PFSK-1 (cell line): ENCODE results near the gene TUBB.

Experiments
- FOXP2 ChIP-seq: optimal IDR thresholded peaks from 2 replicates; pipeline ENCODE3; 2011; ENCODE audit warnings: borderline replicate concordance, control low read depth, inconsistent platforms; ENCODE audit not compliant: insufficient read depth; ENCODE audit errors: extremely low read length, extremely low read depth
- POLR2AphosphoS5 ChIP-seq: IDR thresholded peaks from 2 replicates; pipeline ENCODE4 v1.6.1; 2012; ENCODE audit warnings: low read depth, mild to moderate bottlenecking, control low read depth, low read length, moderate library complexity
- SIN3A ChIP-seq: IDR thresholded peaks from 2 replicates; pipeline ENCODE4 v1.6.1; 2012; ENCODE audit warnings: mild to moderate bottlenecking, low read length, moderate library complexity, borderline replicate concordance; ENCODE audit not compliant: insufficient read depth
- TAF1 ChIP-seq: IDR thresholded peaks from 2 replicates; pipeline ENCODE4 v1.6.1; 2012; ENCODE audit warnings: low read length, control low read depth, borderline replicate concordance; ENCODE audit not compliant: insufficient read depth
- TF ChIP-seq, protein P1 (sequence below), 2 experiments: IDR thresholded peaks; 2 replicates each; pipeline versions ENCODE4 v1.6.1 to v1.8.0; 2011 to 2012; ENCODE audit warnings: low read depth in 2 of 2, low read length in 2 of 2, control low read depth in 1 of 2, inconsistent platforms in 1 of 2, mild to moderate bottlenecking in 1 of 2, moderate library complexity in 1 of 2; ENCODE audit not compliant: insufficient read depth in 1 of 2

DNA sequence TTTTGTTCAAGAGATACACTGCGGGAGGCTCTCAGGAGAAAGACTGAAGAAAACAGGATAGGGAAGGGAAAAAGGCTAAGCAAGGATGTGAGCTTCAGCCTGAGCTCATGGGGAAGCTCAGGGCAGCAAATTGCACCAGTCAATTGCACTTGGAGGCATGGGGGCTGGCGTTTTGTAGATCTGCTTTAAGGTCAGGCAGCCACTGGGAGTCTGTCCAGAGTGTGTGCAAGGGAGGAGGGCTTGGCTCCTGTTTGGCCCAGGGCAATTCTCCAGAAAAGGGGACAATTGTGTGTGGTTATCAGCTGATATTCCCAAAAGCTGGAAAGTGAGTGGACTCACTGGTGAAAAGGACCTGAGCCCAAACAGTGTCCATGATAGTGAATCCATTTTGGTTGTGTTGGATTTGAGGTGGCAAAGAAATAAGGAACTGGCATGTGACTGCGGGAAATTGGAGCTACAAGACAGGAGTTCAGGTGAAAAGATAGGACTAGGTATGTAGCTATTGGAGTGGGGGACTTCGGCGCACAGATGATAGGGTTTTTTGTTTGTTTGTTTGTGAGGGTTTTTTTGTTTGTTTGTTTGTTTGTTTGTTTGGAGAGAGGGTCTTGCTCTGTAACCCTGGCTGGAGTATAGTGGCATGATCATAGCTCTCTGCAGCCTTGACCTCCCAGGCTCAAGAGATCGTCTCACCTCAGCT lies 46.5 kb downstream of the TUBB start:
- no peak for TF ChIP-seq TAF1
- TF ChIP-seq POLR2AphosphoS5, result no peak
- TF ChIP-seq, protein P1, sequence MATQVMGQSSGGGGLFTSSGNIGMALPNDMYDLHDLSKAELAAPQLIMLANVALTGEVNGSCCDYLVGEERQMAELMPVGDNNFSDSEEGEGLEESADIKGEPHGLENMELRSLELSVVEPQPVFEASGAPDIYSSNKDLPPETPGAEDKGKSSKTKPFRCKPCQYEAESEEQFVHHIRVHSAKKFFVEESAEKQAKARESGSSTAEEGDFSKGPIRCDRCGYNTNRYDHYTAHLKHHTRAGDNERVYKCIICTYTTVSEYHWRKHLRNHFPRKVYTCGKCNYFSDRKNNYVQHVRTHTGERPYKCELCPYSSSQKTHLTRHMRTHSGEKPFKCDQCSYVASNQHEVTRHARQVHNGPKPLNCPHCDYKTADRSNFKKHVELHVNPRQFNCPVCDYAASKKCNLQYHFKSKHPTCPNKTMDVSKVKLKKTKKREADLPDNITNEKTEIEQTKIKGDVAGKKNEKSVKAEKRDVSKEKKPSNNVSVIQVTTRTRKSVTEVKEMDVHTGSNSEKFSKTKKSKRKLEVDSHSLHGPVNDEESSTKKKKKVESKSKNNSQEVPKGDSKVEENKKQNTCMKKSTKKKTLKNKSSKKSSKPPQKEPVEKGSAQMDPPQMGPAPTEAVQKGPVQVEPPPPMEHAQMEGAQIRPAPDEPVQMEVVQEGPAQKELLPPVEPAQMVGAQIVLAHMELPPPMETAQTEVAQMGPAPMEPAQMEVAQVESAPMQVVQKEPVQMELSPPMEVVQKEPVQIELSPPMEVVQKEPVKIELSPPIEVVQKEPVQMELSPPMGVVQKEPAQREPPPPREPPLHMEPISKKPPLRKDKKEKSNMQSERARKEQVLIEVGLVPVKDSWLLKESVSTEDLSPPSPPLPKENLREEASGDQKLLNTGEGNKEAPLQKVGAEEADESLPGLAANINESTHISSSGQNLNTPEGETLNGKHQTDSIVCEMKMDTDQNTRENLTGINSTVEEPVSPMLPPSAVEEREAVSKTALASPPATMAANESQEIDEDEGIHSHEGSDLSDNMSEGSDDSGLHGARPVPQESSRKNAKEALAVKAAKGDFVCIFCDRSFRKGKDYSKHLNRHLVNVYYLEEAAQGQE (IDR thresholded peaks at IDR 0.05; ENCODE audit: insufficient read depth in 1 of 2, low read depth in 2 of 2, low read length in 2 of 2), result no peak
- TF ChIP-seq SIN3A, result no peak
- no peak for TF ChIP-seq FOXP2
